ENCODE data around the gene POLR3E. TPM values are rescaled to one million over a fixed set of nuclear protein-coding genes. Genes with fewer than 3 reads are reported as not detected.
A peak's percentile ranks its signal among the peaks of the same experiment; 100 is the strongest.

POLR3E gene
- total and polyA plus RNA-seq, 8 donors = 29.2 to 61.2 (median 52.0) TPM

DNA sequence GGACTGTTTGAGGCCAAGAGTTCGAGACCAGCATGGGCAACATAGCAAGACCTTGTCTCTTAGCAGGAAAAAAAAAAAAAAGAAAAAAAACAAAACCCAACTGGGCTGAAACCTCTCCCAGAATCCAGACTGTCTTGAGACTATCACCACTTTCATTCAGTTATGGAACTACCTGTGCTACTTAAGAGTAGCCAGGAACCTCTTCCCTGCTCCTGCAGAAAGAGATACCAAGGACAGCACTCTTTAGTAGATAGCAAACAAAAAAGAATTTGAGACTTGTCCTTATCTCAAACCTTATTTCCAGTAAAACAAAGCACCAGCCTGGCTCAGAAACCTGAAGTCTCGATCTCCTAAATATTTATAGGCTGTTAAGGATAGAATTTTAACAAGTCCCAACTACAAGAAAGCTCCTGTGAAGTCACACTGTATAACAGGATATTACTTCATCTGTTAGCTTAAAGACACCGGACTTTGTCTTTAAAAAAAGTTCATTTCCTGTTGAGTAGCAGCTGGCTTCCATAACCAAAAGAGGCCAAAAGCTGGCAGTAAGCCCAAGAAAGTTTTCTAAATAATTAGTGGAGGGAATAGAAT lies 72.1 kb downstream of the POLR3E start:
- Histone ChIP-seq H3K27ac (peak overlapping the region; percentile 34 to 81), H3K9me3 (no peaks in the 10 kb centered on the region), H3K4me3 (no peak overlapping the region), H3K27me3 (no peaks in the 10 kb centered on the region), H3K4me1 (peaks cover 31 to 58% of the 10 kb centered on the region in 2 donors), H3K36me3 (peaks cover 0 to 4% of the 10 kb centered on the region in 2 donors)
- ATAC-seq (no peak), DNase-seq (peak in 2 of 4 donors; percentile 56 to 73)
- intact Hi-C loops (cut with DNase I) = no loop called here
- TF ChIP-seq, protein P1, sequence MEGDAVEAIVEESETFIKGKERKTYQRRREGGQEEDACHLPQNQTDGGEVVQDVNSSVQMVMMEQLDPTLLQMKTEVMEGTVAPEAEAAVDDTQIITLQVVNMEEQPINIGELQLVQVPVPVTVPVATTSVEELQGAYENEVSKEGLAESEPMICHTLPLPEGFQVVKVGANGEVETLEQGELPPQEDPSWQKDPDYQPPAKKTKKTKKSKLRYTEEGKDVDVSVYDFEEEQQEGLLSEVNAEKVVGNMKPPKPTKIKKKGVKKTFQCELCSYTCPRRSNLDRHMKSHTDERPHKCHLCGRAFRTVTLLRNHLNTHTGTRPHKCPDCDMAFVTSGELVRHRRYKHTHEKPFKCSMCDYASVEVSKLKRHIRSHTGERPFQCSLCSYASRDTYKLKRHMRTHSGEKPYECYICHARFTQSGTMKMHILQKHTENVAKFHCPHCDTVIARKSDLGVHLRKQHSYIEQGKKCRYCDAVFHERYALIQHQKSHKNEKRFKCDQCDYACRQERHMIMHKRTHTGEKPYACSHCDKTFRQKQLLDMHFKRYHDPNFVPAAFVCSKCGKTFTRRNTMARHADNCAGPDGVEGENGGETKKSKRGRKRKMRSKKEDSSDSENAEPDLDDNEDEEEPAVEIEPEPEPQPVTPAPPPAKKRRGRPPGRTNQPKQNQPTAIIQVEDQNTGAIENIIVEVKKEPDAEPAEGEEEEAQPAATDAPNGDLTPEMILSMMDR (IDR thresholded peaks at IDR 0.05) = no peak

- Histone ChIP-seq H3K9me3 (no peaks in the 10 kb centered on the region), H3K4me3 (no peak overlapping the region), H3K36me3 (no peaks in the 10 kb centered on the region), H3K27ac (peak overlapping the region; percentile 46 to 81), H3K27me3 (no peaks in the 10 kb centered on the region), H3K4me1 (peaks cover 31 to 61% of the 10 kb centered on the region in 2 donors)
- TF ChIP-seq, protein P1 (IDR thresholded peaks at IDR 0.05) = no peak
- intact Hi-C loops (cut with DNase I) = no loop called here
- ATAC-seq (no peak), DNase-seq (no peak)
These were observed 73.0 kb downstream of the POLR3E start for GRCh38 chr16:22370038-22370820.

GRCh38 chr16:22372882-22373661 lies 75.9 kb downstream of the POLR3E start:
- intact Hi-C loops (cut with DNase I) = no loop called here
- H3K27ac ChIP-seq = peak overlapping the region; percentile 82 to 88
- peaks cover 31 to 72% of the 10 kb centered on the region in 2 donors for H3K4me1 ChIP-seq
- DNase-seq = no peak
- H3K36me3 ChIP-seq = no peaks in the 10 kb centered on the region
- peak overlapping the region; percentile 80 to 92 for H3K4me3 ChIP-seq
- TF ChIP-seq, protein P1 (IDR thresholded peaks at IDR 0.05) = no peak
- H3K9me3 ChIP-seq = no peaks in the 10 kb centered on the region
- ATAC-seq = no peak
- no peaks in the 10 kb centered on the region for H3K27me3 ChIP-seq

GRCh38 chr16:22373662-22374310 lies 76.6 kb downstream of the POLR3E start:
- intact Hi-C loops (cut with DNase I) = no loop called here
- TF ChIP-seq, protein P1 (IDR thresholded peaks at IDR 0.05) = no peak
- Histone ChIP-seq H3K4me3 (peak overlapping the region; percentile 80 to 92), H3K27me3 (no peaks in the 10 kb centered on the region), H3K36me3 (no peaks in the 10 kb centered on the region), H3K27ac (peak overlapping the region; percentile 82 to 88), H3K9me3 (no peaks in the 10 kb centered on the region), H3K4me1 (peaks cover 31 to 65% of the 10 kb centered on the region in 2 donors)
- ATAC-seq (peak; percentile 25), DNase-seq (peak in 2 of 4 donors; percentile 51 to 89)
